H9 (cell line): ENCODE measurements around the gene ATXN1L. TPM values are rescaled to one million over a fixed set of nuclear protein-coding genes. Genes with fewer than 3 reads are reported as not detected.
A peak's percentile ranks its signal among the peaks of the same experiment; 100 is the strongest.
"Not testable (repeated sequence)": the region's sequence is repeated elsewhere in the genome, so short reads cannot be mapped to it uniquely, and the experiment has no call there.

Experiments
- DNase-seq: peaks from one replicate; pipeline ENCODE4 v3.0.0-alpha.2; 2017
- H2AFZ ChIP-seq: one replicate; pipeline ENCODE4 v1.6.1; 2013; ENCODE audit warnings: mild to moderate bottlenecking, low read length, control low read depth, moderate library complexity
- H2AK5ac ChIP-seq: 2 replicates; pipeline ENCODE4 v1.6.1; 2013; ENCODE audit warnings: low read length, control low read depth, mixed read lengths; ENCODE audit not compliant: insufficient read length
- H2BK120ac ChIP-seq: one replicate; pipeline ENCODE4 v1.6.1; 2013; ENCODE audit warnings: low read depth, mild to moderate bottlenecking, low read length, control low read depth, inconsistent platforms; ENCODE audit not compliant: poor library complexity, severe bottlenecking
- H2BK12ac ChIP-seq: 2 replicates; pipeline ENCODE4 v1.6.1; 2013; ENCODE audit warnings: low read length, control low read depth, mixed read lengths, low read depth; ENCODE audit not compliant: insufficient read length
- H2BK15ac ChIP-seq: 2 replicates; pipeline ENCODE4 v1.6.1; 2013; ENCODE audit warnings: low read depth, low read length, control low read depth
- H2BK20ac ChIP-seq: one replicate; pipeline ENCODE4 v1.6.1; 2013; ENCODE audit warnings: low read depth, mild to moderate bottlenecking, low read length, control low read depth, inconsistent platforms; ENCODE audit not compliant: poor library complexity, severe bottlenecking
- H2BK5ac ChIP-seq: 2 replicates; pipeline ENCODE4 v1.6.1; 2013; ENCODE audit warnings: low read length, control low read depth, mixed read lengths; ENCODE audit not compliant: insufficient read length
- H3K14ac ChIP-seq: 2 replicates; pipeline ENCODE4 v1.6.1; 2013; ENCODE audit warnings: low read length, control low read depth; ENCODE audit not compliant: insufficient read depth
- H3K18ac ChIP-seq: 2 replicates; pipeline ENCODE4 v1.6.1; 2013; ENCODE audit warnings: low read depth, mild to moderate bottlenecking, mixed read lengths, low read length, control low read depth; ENCODE audit not compliant: insufficient read length
- H3K23ac ChIP-seq: 2 replicates; pipeline ENCODE4 v1.6.1; 2013; ENCODE audit warnings: low read length, control low read depth, mixed read lengths, low read depth; ENCODE audit not compliant: insufficient read length
- H3K23me2 ChIP-seq: 2 replicates; pipeline ENCODE4 v1.6.1; 2013; ENCODE audit warnings: low read depth, mild to moderate bottlenecking, mixed read lengths, low read length, control low read depth; ENCODE audit not compliant: insufficient read length, poor library complexity, severe bottlenecking
- H3K27ac ChIP-seq: 2 replicates; pipeline ENCODE4 v1.5.1; 2013; ENCODE audit warnings: low read length, control low read depth, mixed read lengths, low read depth; ENCODE audit not compliant: insufficient read length
- H3K27me3 ChIP-seq: 2 replicates; pipeline ENCODE4 v1.6.1; 2013; ENCODE audit warnings: low read length, control low read depth, inconsistent platforms; ENCODE audit not compliant: insufficient read depth
- H3K4ac ChIP-seq: 2 replicates; pipeline ENCODE4 v1.6.1; 2013; ENCODE audit warnings: low read depth, mild to moderate bottlenecking, control low read depth, inconsistent platforms, low read length, moderate library complexity
- H3K4me1 ChIP-seq: 2 replicates; pipeline ENCODE4 v1.6.1; 2013; ENCODE audit warnings: low read length, control low read depth, inconsistent platforms; ENCODE audit not compliant: insufficient read depth
- H3K4me2 ChIP-seq: 2 replicates; pipeline ENCODE4 v1.6.1; 2013; ENCODE audit warnings: low read length, control low read depth, mixed read lengths; ENCODE audit not compliant: insufficient read length, insufficient read depth
- H3K56ac ChIP-seq: 2 replicates; pipeline ENCODE4 v1.6.1; 2013; ENCODE audit warnings: low read depth, mild to moderate bottlenecking, mixed read lengths, low read length, control low read depth; ENCODE audit not compliant: insufficient read length
- H3K79me1 ChIP-seq: 2 replicates; pipeline ENCODE4 v1.6.1; 2013; ENCODE audit warnings: low read depth, mild to moderate bottlenecking, moderate library complexity, low read length, control low read depth, inconsistent platforms; ENCODE audit not compliant: insufficient read depth, poor library complexity, severe bottlenecking
- H3K79me2 ChIP-seq: 2 replicates; pipeline ENCODE4 v1.6.1; 2013; ENCODE audit warnings: low read length, control low read depth, inconsistent platforms; ENCODE audit not compliant: insufficient read depth
- H3K9ac ChIP-seq: 2 replicates; pipeline ENCODE4 v1.6.1; 2013; ENCODE audit warnings: low read length, control low read depth, mixed read lengths; ENCODE audit not compliant: insufficient read length; ENCODE audit errors: extremely low read depth
- H3K9me3 ChIP-seq: one replicate; pipeline ENCODE4 v1.6.1; 2013; ENCODE audit warnings: low read depth, low read length, inconsistent platforms; ENCODE audit not compliant: control insufficient read depth
- H3T11ph ChIP-seq: one replicate; pipeline ENCODE4 v1.6.1; 2013; ENCODE audit warnings: mild to moderate bottlenecking, low read length, control low read depth, inconsistent platforms
- H4K20me1 ChIP-seq: one replicate; pipeline ENCODE4 v1.6.1; 2013; ENCODE audit not compliant: control insufficient read depth, insufficient read length, insufficient read depth
- H4K5ac ChIP-seq: 2 replicates; pipeline ENCODE4 v1.6.1; 2013; ENCODE audit warnings: low read depth, mild to moderate bottlenecking, mixed read lengths, low read length, control low read depth; ENCODE audit not compliant: insufficient read length
- H4K8ac ChIP-seq: replicated peaks from 2 replicates; pipeline ENCODE4 v1.6.1; 2013; ENCODE audit warnings: low read length, control low read depth, mixed read lengths, low read depth; ENCODE audit not compliant: insufficient read length
- H4K91ac ChIP-seq: 2 replicates; pipeline ENCODE4 v1.6.1; 2013; ENCODE audit warnings: low read depth, mild to moderate bottlenecking, moderate library complexity, mixed read lengths, low read length, control low read depth; ENCODE audit not compliant: insufficient read length
- H3K27ac Mint-ChIP-seq, 3 experiments: 2 replicates in 2 of 3; 3 replicates in 1 of 3; pipeline ENCODE4 v1.8.0; 2020 to 2021; ENCODE audit warnings: mixed read lengths in 3 of 3, mild to moderate bottlenecking in 1 of 3, moderate library complexity in 1 of 3
- H3K27me3 Mint-ChIP-seq: 2 replicates; pipeline ENCODE4 v1.8.0; 2021; ENCODE audit warnings: low read depth, mild to moderate bottlenecking, moderate library complexity, mixed read lengths
- H3K36me3 Mint-ChIP-seq, 3 experiments: 2 replicates in 2 of 3; 3 replicates in 1 of 3; pipeline ENCODE4 v1.8.0; 2020 to 2021; ENCODE audit warnings: low read depth in 3 of 3, mixed read lengths in 3 of 3; ENCODE audit not compliant: insufficient read depth in 1 of 3
- H3K4me1 Mint-ChIP-seq, 2 experiments: 2 replicates each; pipeline ENCODE4 v1.8.0; 2020; ENCODE audit warnings: mixed read lengths in 2 of 2
- H3K4me3 Mint-ChIP-seq, 2 experiments: 2 replicates in 1 of 2; 3 replicates in 1 of 2; pipeline ENCODE4 v1.8.0; 2020 to 2021; ENCODE audit warnings: mild to moderate bottlenecking in 2 of 2, mixed read lengths in 2 of 2, moderate library complexity in 1 of 2
- H3K9me3 Mint-ChIP-seq, 2 experiments: 2 replicates in 1 of 2; 3 replicates in 1 of 2; pipeline ENCODE4 v1.8.0; 2020; ENCODE audit warnings: mild to moderate bottlenecking in 2 of 2, mixed read lengths in 2 of 2, moderate library complexity in 1 of 2
- WGBS: extraction: QIAGEN DNeasy Blood & Tissue Kit; methylation state at CpG from one replicate; pipeline ENCODE4 v1.1.7; 2013; ENCODE audit warnings: missing lambda C conversion rate, low lambda C conversion rate, mixed read lengths; ENCODE audit not compliant: insufficient read length; ENCODE audit errors: extremely low coverage; 5-methylcytosine and 5-hydroxymethylcytosine counted together
- total RNA-seq: library from RNA; stranded (reverse); gene quantifications from 2 replicates; pipeline ENCODE4 v1.2.1, GENCODE V29; 2021
- TF ChIP-seq, protein P1 (sequence below): fragments of 200-600 bp; sonication (generic); conservative IDR thresholded peaks from 3 replicates; pipeline ENCODE4 v1.8.0; 2021; ENCODE audit warnings: antibody characterized with exemption, mild to moderate bottlenecking

ATXN1L gene
- total RNA-seq, 1 experiment from 2014 or later, result 30.3 TPM

GRCh38 chr16:71808593-71809459, 37.0 kb upstream of the ATXN1L start, which contains the start of gene AP1G1:
Gene AP1G1 (minus strand): TSS chr16:71808834. CDS start chr16:71789479, 19,355 bp downstream.
- peak within 1 kb of the TSS; percentile 89 to 93 for H3K4me3 Mint-ChIP-seq
- Histone ChIP-seq H4K8ac (no peak within 1 kb of the TSS), H3K56ac (peak within 1 kb of the TSS; percentile 94), H2AFZ (peak within 1 kb of the TSS; percentile 90), H2BK120ac (no peak within 1 kb of the TSS), H3K9me3 (no peaks in the 10 kb centered on the region), H2BK20ac (no peak within 1 kb of the TSS), H2BK12ac (no peak within 1 kb of the TSS), H4K5ac (peak within 1 kb of the TSS; percentile 94), H3K9ac (peak within 1 kb of the TSS; percentile 96), H3K14ac (peak within 1 kb of the TSS; percentile 96), H4K91ac (peak within 1 kb of the TSS; percentile 1), H3K4ac (no peak within 1 kb of the TSS), H3K79me2 (peaks cover 16% of the 10 kb centered on the region; the same call in 1 of the 2 replicates), H3K23ac (no peak within 1 kb of the TSS), H2BK15ac (no peak within 1 kb of the TSS), H3K18ac (peak within 1 kb of the TSS; percentile 94), H2AK5ac (no peak within 1 kb of the TSS), H3K27me3 (no peaks in the 10 kb centered on the region), H3K4me1 (no peaks in the 10 kb centered on the region), H3K79me1 (peaks cover 6% of the 10 kb centered on the region), H3K23me2 (peaks cover 7% of the 10 kb centered on the region), H2BK5ac (peak within 1 kb of the TSS; percentile 95), H3K27ac (peak within 1 kb of the TSS; percentile 93), H3K4me2 (peak within 1 kb of the TSS; percentile 87), H3T11ph (peak within 1 kb of the TSS; percentile 94), H4K20me1 (no peaks in the 10 kb centered on the region)
- peak within 1 kb of the TSS; percentile 100 for H3K27ac Mint-ChIP-seq
- H3K4me1 Mint-ChIP-seq, result peaks cover 5 to 7% of the 10 kb centered on the region in 2 experiments
- WGBS, result no CpG with 5 or more reads among the region's 54 CpGs
- TF ChIP-seq, protein P1, sequence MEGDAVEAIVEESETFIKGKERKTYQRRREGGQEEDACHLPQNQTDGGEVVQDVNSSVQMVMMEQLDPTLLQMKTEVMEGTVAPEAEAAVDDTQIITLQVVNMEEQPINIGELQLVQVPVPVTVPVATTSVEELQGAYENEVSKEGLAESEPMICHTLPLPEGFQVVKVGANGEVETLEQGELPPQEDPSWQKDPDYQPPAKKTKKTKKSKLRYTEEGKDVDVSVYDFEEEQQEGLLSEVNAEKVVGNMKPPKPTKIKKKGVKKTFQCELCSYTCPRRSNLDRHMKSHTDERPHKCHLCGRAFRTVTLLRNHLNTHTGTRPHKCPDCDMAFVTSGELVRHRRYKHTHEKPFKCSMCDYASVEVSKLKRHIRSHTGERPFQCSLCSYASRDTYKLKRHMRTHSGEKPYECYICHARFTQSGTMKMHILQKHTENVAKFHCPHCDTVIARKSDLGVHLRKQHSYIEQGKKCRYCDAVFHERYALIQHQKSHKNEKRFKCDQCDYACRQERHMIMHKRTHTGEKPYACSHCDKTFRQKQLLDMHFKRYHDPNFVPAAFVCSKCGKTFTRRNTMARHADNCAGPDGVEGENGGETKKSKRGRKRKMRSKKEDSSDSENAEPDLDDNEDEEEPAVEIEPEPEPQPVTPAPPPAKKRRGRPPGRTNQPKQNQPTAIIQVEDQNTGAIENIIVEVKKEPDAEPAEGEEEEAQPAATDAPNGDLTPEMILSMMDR, result no peak
- H3K9me3 Mint-ChIP-seq, result peaks cover 0 to 3% of the 10 kb centered on the region in 2 experiments; a peak in 1 of 5 replicates
- H3K36me3 Mint-ChIP-seq, result peaks cover 0 to 4% (median 0%) of the 10 kb centered on the region in 3 experiments; a peak in 1 of 7 replicates
- H3K27me3 Mint-ChIP-seq, result no peaks in the 10 kb centered on the region
- peak; percentile 98 for DNase-seq

DNA sequence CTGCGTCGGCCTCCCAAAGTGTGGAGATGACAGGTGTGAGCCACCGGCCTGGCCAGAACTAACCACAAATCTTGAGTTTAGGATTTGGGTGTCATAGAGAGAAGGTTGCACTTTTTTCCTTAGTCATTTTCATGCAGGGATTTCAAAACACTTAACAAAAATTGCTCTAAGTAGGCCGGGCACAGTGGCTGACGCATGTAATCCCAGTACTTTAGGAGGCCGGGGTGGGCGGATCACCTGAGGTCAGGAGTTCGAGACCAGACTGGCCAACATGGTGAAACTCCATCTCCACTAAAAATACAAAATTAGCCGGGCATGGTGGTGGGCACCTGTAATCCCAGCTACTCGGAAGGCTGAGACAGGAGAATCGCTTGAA, 35.6 kb upstream of the ATXN1L start:
- H3K4me1 ChIP-seq, H2BK12ac ChIP-seq, H3K14ac ChIP-seq, H3K23me2 ChIP-seq, H3K27ac ChIP-seq, H3K18ac ChIP-seq, H4K5ac ChIP-seq, H3K27me3 Mint-ChIP-seq, H4K20me1 ChIP-seq, H2BK5ac ChIP-seq, H4K8ac ChIP-seq, H3K23ac ChIP-seq, H2BK20ac ChIP-seq, H3K9me3 ChIP-seq, H3K4me1 Mint-ChIP-seq, H3T11ph ChIP-seq, H2BK120ac ChIP-seq, H3K27me3 ChIP-seq, H3K9ac ChIP-seq, H3K9me3 Mint-ChIP-seq, H3K4ac ChIP-seq, H2AFZ ChIP-seq, H3K36me3 Mint-ChIP-seq, H2BK15ac ChIP-seq, H3K79me1 ChIP-seq, H3K4me2 ChIP-seq, H3K56ac ChIP-seq, H2AK5ac ChIP-seq, H4K91ac ChIP-seq, DNase-seq: not testable (repeated sequence)
- WGBS, result no CpG with 5 or more reads among the region's 11 CpGs
- Mint-ChIP-seq H3K4me3 (peak overlapping the region; percentile 89 to 93), H3K27ac (peak overlapping the region in 1 of 3 experiments; percentile 100; a peak in 1 of 7 replicates)
- peaks cover 16% of the 10 kb centered on the region; the same call in 1 of the 2 replicates for H3K79me2 ChIP-seq
